IMR-90 (cell line): ENCODE data around the gene CACNA2D4. TPM values are rescaled to one million over a fixed set of nuclear protein-coding genes. Genes with fewer than 3 reads are reported as not detected.

ENCODE experiments used
- ATAC-seq: fragments of 200-7000 bp; cut with Tn5 transposase; 2 replicates; pipeline ENCODE4 v1.9.1; 2020; ENCODE audit warnings: low read depth, mild to moderate bottlenecking, moderate library complexity
- BruUV-seq: library from RNA; stranded (reverse); fragments of 400-500 nt; replicated peaks from 2 replicates; lab custom pipeline; 2021; lab: Mats Ljungman, UMichigan
- CTCF ChIA-PET: fragments of 300-600 bp; formaldehyde crosslinking; extraction: SDS; loops from one replicate; lab custom pipeline; 2021; ENCODE audit warnings: antibody characterized with exemption; lab: Yijun Ruan, JAX
- POLR2A ChIA-PET: fragments of 300-600 bp; sonication (Branson Sonifier 250); formaldehyde crosslinking; loops from one replicate; lab custom pipeline; 2022; ENCODE audit warnings: antibody characterized with exemption; ENCODE audit not compliant: unreplicated experiment; lab: Charles Lee
- DNase-seq: peaks from one replicate; pipeline ENCODE4 v3.0.0; 2013
- H2AFZ ChIP-seq: replicated peaks from 2 replicates; pipeline ENCODE3; 2013; ENCODE audit warnings: low read length, mild to moderate bottlenecking; ENCODE audit not compliant: poor library complexity
- H2AK5ac ChIP-seq: 2 replicates; pipeline ENCODE4 v1.6.1; 2013; ENCODE audit warnings: low read depth, low read length, inconsistent platforms
- H2AK9ac ChIP-seq: replicated peaks from 2 replicates; pipeline ENCODE3; 2013; ENCODE audit warnings: mild to moderate bottlenecking, low read depth, low read length, moderate library complexity; ENCODE audit not compliant: poor library complexity
- H2BK120ac ChIP-seq: 2 replicates; pipeline ENCODE4 v1.6.1; 2013; ENCODE audit warnings: low read depth, low read length, inconsistent platforms
- H2BK15ac ChIP-seq: 3 replicates; pipeline ENCODE4 v1.6.1; 2013; ENCODE audit warnings: low read depth, low read length, inconsistent platforms
- H2BK20ac ChIP-seq: 2 replicates; pipeline ENCODE4 v1.6.1; 2013; ENCODE audit warnings: low read depth, mild to moderate bottlenecking, inconsistent platforms, low read length, moderate library complexity
- H2BK5ac ChIP-seq: 2 replicates; pipeline ENCODE4 v1.6.1; 2013; ENCODE audit warnings: mild to moderate bottlenecking, low read depth, low read length, inconsistent platforms; ENCODE audit not compliant: poor library complexity, severe bottlenecking
- H3K14ac ChIP-seq: replicated peaks from 2 replicates; pipeline ENCODE4 v1.6.1; 2013; ENCODE audit warnings: low read depth, low read length, inconsistent platforms
- H3K18ac ChIP-seq: 2 replicates; pipeline ENCODE4 v1.6.1; 2013; ENCODE audit warnings: low read depth, low read length, control low read depth
- H3K23ac ChIP-seq: 2 replicates; pipeline ENCODE4 v1.6.1; 2013; ENCODE audit warnings: low read depth, low read length, inconsistent platforms
- H3K27ac ChIP-seq: 2 replicates; pipeline ENCODE4 v1.5.1; 2013; ENCODE audit warnings: mild to moderate bottlenecking, control low read depth, low read length; ENCODE audit not compliant: insufficient read depth
- H3K27me3 ChIP-seq: 2 replicates; pipeline ENCODE4 v1.6.1; 2013; ENCODE audit warnings: low read length; ENCODE audit not compliant: control insufficient read depth, insufficient read depth
- H3K36me3 ChIP-seq: 2 replicates; pipeline ENCODE4 v1.6.1; 2013; ENCODE audit warnings: low read length, mixed read lengths; ENCODE audit not compliant: control insufficient read depth, insufficient read depth
- H3K4ac ChIP-seq: 2 replicates; pipeline ENCODE4 v1.6.1; 2013; ENCODE audit warnings: low read depth, low read length, inconsistent platforms
- H3K4me1 ChIP-seq: 2 replicates; pipeline ENCODE4 v1.6.1; 2013; ENCODE audit warnings: low read length, mixed read lengths; ENCODE audit not compliant: control insufficient read depth, insufficient read depth
- H3K4me2 ChIP-seq: 2 replicates; pipeline ENCODE4 v1.6.1; 2013; ENCODE audit warnings: low read depth, mild to moderate bottlenecking, control low read depth, low read length, moderate library complexity
- H3K4me3 ChIP-seq: 2 replicates; pipeline ENCODE4 v1.5.1; 2013; ENCODE audit warnings: low read depth, mild to moderate bottlenecking, control low read depth, low read length, moderate library complexity; ENCODE audit not compliant: insufficient read depth
- H3K56ac ChIP-seq: 2 replicates; pipeline ENCODE4 v1.6.1; 2013; ENCODE audit warnings: low read length, inconsistent platforms; ENCODE audit not compliant: insufficient read depth; ENCODE audit errors: extremely low read depth
- H3K79me1 ChIP-seq, 2 experiments: 2 replicates each; pipeline ENCODE4 v1.6.1; 2013; ENCODE audit warnings: low read length in 2 of 2, inconsistent platforms in 1 of 2, low read depth in 1 of 2
- H3K9ac ChIP-seq: 2 replicates; pipeline ENCODE4 v1.6.1; 2013; ENCODE audit warnings: low read depth, low read length, control low read depth
- H3K9me1 ChIP-seq: 2 replicates; pipeline ENCODE4 v1.6.1; 2013; ENCODE audit warnings: low read length, inconsistent platforms; ENCODE audit not compliant: insufficient read depth
- H3K9me3 ChIP-seq: 2 replicates; pipeline ENCODE4 v1.6.1; 2013; ENCODE audit warnings: low read length; ENCODE audit not compliant: control insufficient read depth, insufficient read depth
- H4K20me1 ChIP-seq: 2 replicates; pipeline ENCODE4 v1.6.1; 2013; ENCODE audit warnings: low read length, inconsistent platforms; ENCODE audit not compliant: insufficient read depth
- H4K5ac ChIP-seq: 2 replicates; pipeline ENCODE4 v1.6.1; 2013; ENCODE audit warnings: mild to moderate bottlenecking, low read depth, low read length, control low read depth
- H4K8ac ChIP-seq, 2 experiments: 2 replicates each; pipeline ENCODE4 v1.6.1; 2013; ENCODE audit warnings: low read depth in 2 of 2, low read length in 2 of 2, control low read depth in 1 of 2, inconsistent platforms in 1 of 2
- H4K91ac ChIP-seq: 2 replicates; pipeline ENCODE4 v1.6.1; 2013; ENCODE audit warnings: low read depth, low read length, inconsistent platforms; ENCODE audit not compliant: insufficient read depth
- BHLHE40 ChIP-seq: fragments of 150-350 bp; IDR thresholded peaks from 2 replicates; pipeline ENCODE4 v1.6.1; 2016; ENCODE audit warnings: mild to moderate bottlenecking, low read depth, low read length
- CEBPB ChIP-seq: IDR thresholded peaks from 2 replicates; pipeline ENCODE4 v1.6.1; 2012; ENCODE audit warnings: low read depth, low read length, improper control_type of control experiment
- CHD1 ChIP-seq: IDR thresholded peaks from 2 replicates; pipeline ENCODE4 v1.6.1; 2012; ENCODE audit warnings: low read depth, low read length, improper control_type of control experiment
- CTCF ChIP-seq: conservative IDR thresholded peaks from 2 replicates; pipeline ENCODE4 v1.5.1; 2012; ENCODE audit warnings: mild to moderate bottlenecking, low read depth, low read length, improper control_type of control experiment
- ELK1 ChIP-seq: fragments of 150-350 bp; IDR thresholded peaks from 2 replicates; pipeline ENCODE4 v1.6.1; 2016; ENCODE audit warnings: low read depth, mild to moderate bottlenecking, low read length, moderate library complexity, borderline replicate concordance
- FOS ChIP-seq: fragments of 150-350 bp; IDR thresholded peaks from 2 replicates; pipeline ENCODE4 v1.6.1; 2016; ENCODE audit warnings: low read depth, low read length
- MAFK ChIP-seq: IDR thresholded peaks from 2 replicates; pipeline ENCODE4 v1.6.1; 2012; ENCODE audit warnings: low read depth, low read length, improper control_type of control experiment
- MAZ ChIP-seq: IDR thresholded peaks from 2 replicates; pipeline ENCODE4 v1.6.1; 2012; ENCODE audit warnings: low read depth, mild to moderate bottlenecking, low read length, improper control_type of control experiment, moderate library complexity, borderline replicate concordance
- MXI1 ChIP-seq: IDR thresholded peaks from 2 replicates; pipeline ENCODE4 v1.6.1; 2012; ENCODE audit warnings: low read depth, mild to moderate bottlenecking, low read length, moderate library complexity, borderline replicate concordance
- NFE2L2 ChIP-seq: fragments of 150-350 bp; IDR thresholded peaks from 2 replicates; pipeline ENCODE4 v1.6.1; 2016; ENCODE audit warnings: low read depth, mild to moderate bottlenecking, low read length
- POLR2A ChIP-seq: IDR thresholded peaks from 2 replicates; pipeline ENCODE4 v1.6.1; 2012; ENCODE audit warnings: mild to moderate bottlenecking, low read depth, low read length
- RAD21 ChIP-seq: IDR thresholded peaks from 2 replicates; pipeline ENCODE4 v1.6.1; 2012; ENCODE audit warnings: low read length, improper control_type of control experiment
- RCOR1 ChIP-seq: IDR thresholded peaks from 2 replicates; pipeline ENCODE4 v1.6.1; 2012; ENCODE audit warnings: mild to moderate bottlenecking, low read length, improper control_type of control experiment; ENCODE audit not compliant: insufficient replicate concordance
- RFX5 ChIP-seq: IDR thresholded peaks from 2 replicates; pipeline ENCODE4 v1.8.0; 2012; ENCODE audit warnings: low read depth, mild to moderate bottlenecking, low read length, moderate library complexity
- SMC3 ChIP-seq: fragments of 150-350 bp; IDR thresholded peaks from 2 replicates; pipeline ENCODE4 v1.6.1; 2016; ENCODE audit warnings: low read depth, mild to moderate bottlenecking, antibody characterized with exemption, low read length, moderate library complexity
- USF2 ChIP-seq: fragments of 150-350 bp; IDR thresholded peaks from 2 replicates; pipeline ENCODE4 v1.6.1; 2017; ENCODE audit warnings: mild to moderate bottlenecking, antibody characterized with exemption, low read length, low read depth
- WGBS, 2 experiments: methylation state at CpG; one replicate each; pipeline versions ENCODE4 v1.1.5 to v1.1.7; 2013; ENCODE audit warnings: missing lambda C conversion rate in 2 of 2; ENCODE audit not compliant: insufficient read length in 1 of 2; ENCODE audit errors: extremely low coverage in 2 of 2; 5-methylcytosine and 5-hydroxymethylcytosine counted together
- dilution Hi-C: fragments of 300-500 bp; cut with HindIII; formaldehyde crosslinking; loops from one replicate; pipeline ENCODE4 v1.14.3; 2018; ENCODE audit warnings: low sequenced_read_pairs; ENCODE audit not compliant: unreplicated experiment
- in situ Hi-C: fragments of 300-500 bp; cut with MboI; formaldehyde crosslinking; loops from 3 replicates; pipeline ENCODE4 v1.14.3; 2019; ENCODE audit warnings: low sequenced_read_pairs, inconsistent platforms, mixed read lengths
- intact Hi-C: fragments of 100-400 bp; cut with micrococcal nuclease; formaldehyde crosslinking; loops from 2 replicates; pipeline ENCODE4 v1.10.0; 2022
- polyA plus RNA-seq, 3 experiments: library from polyadenylated mRNA; depleted of rRNA; stranded (reverse); fragments of >200 nt; gene quantifications; 2 replicates each; pipeline ENCODE4 v1.2.3, GENCODE V29; 2012; ENCODE audit warnings: low replicate concordance in 1 of 3
- total RNA-seq: library from RNA; depleted of rRNA; stranded (reverse); fragments of >200 nt; gene quantifications from 2 replicates; pipeline ENCODE4 v1.2.3, GENCODE V29; 2012

CACNA2D4 gene
- total and polyA plus RNA-seq, 2 of the 4 experiments (the other 2 are of a cell fraction) = 0.18 to 0.22 TPM

- Histone ChIP-seq H3K27ac (no peak overlapping the region), H4K91ac (no peak overlapping the region), H3K18ac (no peak overlapping the region), H3K36me3 (no peaks in the 10 kb centered on the region; the same call in 1 of the 2 replicates), H3K9ac (no peak overlapping the region), H2AK9ac (no peak overlapping the region), H3K56ac (no peak overlapping the region), H3K27me3 (no peaks in the 10 kb centered on the region), H3K23ac (no peak overlapping the region), H2BK120ac (no peak overlapping the region), H3K4me2 (no peak overlapping the region), H2AK5ac (no peak overlapping the region), H3K9me1 (peaks cover 10% of the 10 kb centered on the region; the same call in 1 of the 2 replicates), H4K5ac (no peak overlapping the region), H3K79me1 (peaks cover 22 to 42% of the 10 kb centered on the region in 2 experiments), H2BK20ac (no peak overlapping the region), H3K4ac (no peak overlapping the region), H3K4me1 (peaks cover 6% of the 10 kb centered on the region), H4K20me1 (peaks cover 4% of the 10 kb centered on the region; the same call in 1 of the 2 replicates), H2BK5ac (no peak overlapping the region), H4K8ac (no peak overlapping the region), H3K14ac (no peak overlapping the region), H2BK15ac (no peak overlapping the region), H2AFZ (no peak overlapping the region), H3K4me3 (no peak overlapping the region), H3K9me3 (no peaks in the 10 kb centered on the region)
- BruUV-seq = no TSS peak
- ChIA-PET POLR2A (no interaction called here), CTCF (no interaction called here)
- DNase-seq (no peak), ATAC-seq (no peak)
- in situ Hi-C loops = no loop called here
- dilution Hi-C loops = no loop called here
- TF ChIP-seq CEBPB = no peak
- TF ChIP-seq MAZ = no peak
- TF ChIP-seq MXI1 = no peak
- TF ChIP-seq USF2 = no peak
- TF ChIP-seq CHD1 = no peak
- no peak for TF ChIP-seq POLR2A
- TF ChIP-seq RAD21 = no peak
- TF ChIP-seq SMC3 = no peak
- no peak for TF ChIP-seq MAFK
- TF ChIP-seq BHLHE40 = no peak
- no peak for TF ChIP-seq RCOR1
- TF ChIP-seq CTCF = no peak
- no peak for TF ChIP-seq NFE2L2
- no peak for TF ChIP-seq ELK1
- TF ChIP-seq RFX5 = no peak
- TF ChIP-seq FOS = no peak
- intact Hi-C loops = no loop called here
- no CpG with 5 or more reads among the region's 1 CpG for WGBS, 2 experiments
Measured at GRCh38 chr12:1768615-1769014, 149.8 kb downstream of the CACNA2D4 start.
